ENCODE measurements around the gene SGIP1. TPM values are rescaled to one million over a fixed set of nuclear protein-coding genes. Genes with fewer than 3 reads are reported as not detected.

SGIP1 gene
- total and polyA plus RNA-seq, 2 of the 4 experiments (the other 2 are of a cell fraction), result 27.1 to 42.7 TPM

GRCh38 chr1:66532798-66533783 is 862 bp upstream of the SGIP1 start:
- H3K9me1 ChIP-seq (ENCODE audit: insufficient read depth, low read length), result no peaks in the 10 kb centered on the region

More at GRCh38 chr1:66532798-66533783, 862 bp upstream of the SGIP1 start:
- BruUV-seq (replicated peaks), result no TSS peak
- H3K14ac ChIP-seq (replicated peaks; ENCODE audit: low read depth, low read length), result peak overlapping the region; percentile 98
- peak overlapping the region; percentile 73 for H2BK20ac ChIP-seq (ENCODE audit: low read depth, low read length)
- peak overlapping the region; percentile 72 to 94 for H4K8ac ChIP-seq (ENCODE audit: low read depth in 2 of 2, low read length in 2 of 2)
- ChIA-PET POLR2A (ENCODE audit: unreplicated experiment) (interaction anchor here (0.7 to 1.9 kb wide), 7 partner anchors 10 to 96 kb away, joined by 3 to 8 read pairs (median 4); no protein-coding TSS in a partner anchor), CTCF (interaction anchor here (0.7 to 1.7 kb wide), 3 partner anchors 29 to 87 kb away, joined by 3 to 8 read pairs (median 3); no protein-coding TSS in a partner anchor)
- H3K23ac ChIP-seq (ENCODE audit: low read depth, low read length), result peak overlapping the region; percentile 95
- ATAC-seq (ENCODE audit: low read depth) (peak; percentile 52), DNase-seq (peak; percentile 98)
- peak overlapping the region; percentile 99 for H4K5ac ChIP-seq (ENCODE audit: low read depth, low read length)
- peaks cover 3% of the 10 kb centered on the region; the same call in 1 of the 2 replicates for H4K20me1 ChIP-seq (ENCODE audit: insufficient read depth, low read length)
- H3K56ac ChIP-seq (ENCODE audit: extremely low read depth, insufficient read depth, low read length), result peak overlapping the region; percentile 92
- H3K18ac ChIP-seq (ENCODE audit: low read depth, low read length), result peak overlapping the region; percentile 98
- H2BK15ac ChIP-seq (ENCODE audit: low read depth, low read length), result peak overlapping the region; percentile 84; the same call in 2 of the 3 replicates
- H3K36me3 ChIP-seq (ENCODE audit: control insufficient read depth, insufficient read depth, low read length), result peaks cover 7% of the 10 kb centered on the region; the same call in 1 of the 2 replicates
- in situ Hi-C loops (cut with MboI; ENCODE audit: low sequenced_read_pairs), result loop anchor here (25.0 kb wide), 1 partner anchor 404 kb away; no protein-coding TSS in a partner anchor
- no peaks in the 10 kb centered on the region for H3K27me3 ChIP-seq (ENCODE audit: control insufficient read depth, insufficient read depth, low read length)
- H2BK5ac ChIP-seq (ENCODE audit: low read depth, low read length, poor library complexity, severe bottlenecking), result peak overlapping the region; percentile 95
- peak overlapping the region; percentile 95 for H2AK5ac ChIP-seq (ENCODE audit: low read depth, low read length)
- 7% methylated on average over 23 of the region's 50 CpGs; no CpG with 5 or more reads in 1 of the 2 experiments for WGBS, 2 experiments (ENCODE audit: extremely low coverage in 2 of 2, insufficient read length in 1 of 2)
- H3K4ac ChIP-seq (ENCODE audit: low read depth, low read length), result peak overlapping the region; percentile 97
- peak overlapping the region; percentile 94 for H2AK9ac ChIP-seq (replicated peaks; ENCODE audit: low read depth, low read length, poor library complexity)
- H2BK120ac ChIP-seq (ENCODE audit: low read depth, low read length), result peak overlapping the region; percentile 94
- H3K9me3 ChIP-seq (ENCODE audit: control insufficient read depth, insufficient read depth, low read length), result no peaks in the 10 kb centered on the region
- H2AFZ ChIP-seq (replicated peaks; ENCODE audit: low read length, poor library complexity), result peak overlapping the region; percentile 85
- peak overlapping the region; percentile 94 for H3K27ac ChIP-seq (ENCODE audit: insufficient read depth, low read length)
- H4K91ac ChIP-seq (ENCODE audit: insufficient read depth, low read depth, low read length), result peak overlapping the region; percentile 95
- intact Hi-C loops (cut with micrococcal nuclease), result loop anchor here (5.0 kb wide), 2 partner anchors 66 to 84 kb away; no protein-coding TSS in a partner anchor
- H3K4me2 ChIP-seq (ENCODE audit: low read depth, low read length), result peak overlapping the region; percentile 95
- H3K9ac ChIP-seq (ENCODE audit: low read depth, low read length), result peak overlapping the region; percentile 87
- dilution Hi-C loops (cut with HindIII; ENCODE audit: low sequenced_read_pairs, unreplicated experiment), result no loop called here
- peaks cover 9% of the 10 kb centered on the region for H3K4me1 ChIP-seq (ENCODE audit: control insufficient read depth, insufficient read depth, low read length)
- peaks cover 8 to 42% of the 10 kb centered on the region in 2 experiments for H3K79me1 ChIP-seq (ENCODE audit: low read depth in 1 of 2, low read length in 2 of 2)
- H3K4me3 ChIP-seq (ENCODE audit: insufficient read depth, low read depth, low read length), result peak overlapping the region; percentile 80
- TF ChIP-seq CEBPB (IDR thresholded peaks at IDR 0.05; ENCODE audit: low read depth, low read length) (peak; percentile 57), POLR2A (IDR thresholded peaks at IDR 0.05; ENCODE audit: low read depth, low read length) (peak; percentile 87; the same call in 1 of the 2 replicates), RAD21 (IDR thresholded peaks at IDR 0.05; ENCODE audit: low read length) (0 out of 2 replicates have a peak, but pooled peaks have one; percentile 15), NFE2L2 (IDR thresholded peaks at IDR 0.05; ENCODE audit: low read depth, low read length) (peak; percentile 64), USF2 (IDR thresholded peaks at IDR 0.05; ENCODE audit: low read depth, low read length) (peak; percentile 22; the same call in 1 of the 2 replicates), MAZ (IDR thresholded peaks at IDR 0.05; ENCODE audit: borderline replicate concordance, low read depth, low read length) (peak; percentile 33; the same call in 1 of the 2 replicates), CHD1 (IDR thresholded peaks at IDR 0.05; ENCODE audit: low read depth, low read length) (peak; percentile 22; the same call in 1 of the 2 replicates), MAFK (IDR thresholded peaks at IDR 0.05; ENCODE audit: low read depth, low read length) (no peak; the same call in 1 of the 2 replicates), RCOR1 (IDR thresholded peaks at IDR 0.05; ENCODE audit: insufficient replicate concordance, low read length) (no peak), BHLHE40 (IDR thresholded peaks at IDR 0.05; ENCODE audit: low read depth, low read length) (peak; percentile 58; the same call in 1 of the 2 replicates), ELK1 (IDR thresholded peaks at IDR 0.05; ENCODE audit: borderline replicate concordance, low read depth, low read length) (no peak), FOS (IDR thresholded peaks at IDR 0.05; ENCODE audit: low read depth, low read length) (peak; percentile 61; the same call in 1 of the 2 replicates)

Data from IMR-90 (cell line).